Mesodermal cell (in vitro differentiated cells): Measurements from ENCODE around the gene TMEM121B.

Experiments used
- H3K27ac ChIP-seq: 2 replicates; pipeline ENCODE4 v1.7.0; 2013; ENCODE audit warnings: mild to moderate bottlenecking, low read depth, low read length, moderate library complexity; ENCODE audit not compliant: severe bottlenecking
- H3K36me3 ChIP-seq: 2 replicates; pipeline ENCODE4 v1.7.1; 2013; ENCODE audit warnings: mild to moderate bottlenecking, low read length, moderate library complexity; ENCODE audit not compliant: control insufficient read depth, insufficient read depth
- H3K4me1 ChIP-seq: one replicate; pipeline ENCODE4 v1.7.1; 2013; ENCODE audit warnings: mild to moderate bottlenecking, low read length; ENCODE audit not compliant: insufficient read depth, control insufficient read depth, poor library complexity, severe bottlenecking
- H3K4me3 ChIP-seq: 2 replicates; pipeline ENCODE4 v1.7.0; 2013; ENCODE audit warnings: low read length, control low read depth, mild to moderate bottlenecking; ENCODE audit not compliant: insufficient read depth, poor library complexity, severe bottlenecking; ENCODE audit errors: extremely low read depth
- H3K9me3 ChIP-seq: 2 replicates; pipeline ENCODE4 v1.7.1; 2013; ENCODE audit warnings: mild to moderate bottlenecking, low read length, moderate library complexity; ENCODE audit not compliant: control insufficient read depth
- WGBS, 2 experiments: methylation state at CpG; one replicate each; pipeline ENCODE4 v1.1.5; 2013; ENCODE audit warnings: missing lambda C conversion rate in 2 of 2; ENCODE audit not compliant: insufficient coverage in 2 of 2; 5-methylcytosine and 5-hydroxymethylcytosine counted together

TMEM121B gene

DNA sequence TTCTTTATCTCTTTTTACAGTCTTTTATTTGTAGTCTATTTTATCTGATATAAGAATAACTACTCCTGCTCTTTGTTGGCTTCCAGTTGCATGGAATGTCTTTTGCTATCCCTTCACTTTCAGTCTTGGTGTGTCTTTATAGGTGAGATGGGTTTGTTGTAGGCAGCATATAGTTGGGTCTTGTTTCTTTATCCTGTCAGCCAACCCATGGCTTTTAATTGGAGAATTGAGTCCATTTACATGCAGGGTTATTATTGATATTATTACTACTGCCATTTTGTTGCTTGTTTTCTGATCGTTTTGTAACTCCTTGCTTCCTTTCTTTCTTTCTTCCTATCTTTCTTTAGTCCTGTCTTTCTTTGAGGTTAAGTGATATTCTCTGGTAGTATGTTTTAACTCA lies 48.3 kb downstream of the TMEM121B start:
- peaks cover 7% of the 10 kb centered on the region for H3K4me1 ChIP-seq
- H3K36me3 ChIP-seq: no peaks in the 10 kb centered on the region
- no peak overlapping the region for H3K27ac ChIP-seq
- no peak overlapping the region for H3K4me3 ChIP-seq
- no peaks in the 10 kb centered on the region for H3K9me3 ChIP-seq
- WGBS, 2 experiments: no CpG with 5 or more reads among the region's 1 CpG
